Hippocampal formation (tissue), 2 donors: Measurements from ENCODE around the gene C12orf50.
"Not testable (repeated sequence)": the region's sequence is repeated elsewhere in the genome, so short reads cannot be mapped to it uniquely, and the experiment has no call there.

Source experiments
- DNase-seq, 2 donors: peaks; one replicate each; lab custom pipeline; 2025; lab: John Stamatoyannopoulos, UW

Gene C12orf50

GRCh38 chr12:88029093-88029665, at the start of gene C12orf50:
TSS of gene C12orf50 (minus strand) at chr12:88029401. CDS start at chr12:88026962, 2,439 bp downstream.
- DNase-seq = no peak

GRCh38 chr12:88067301-88067700, 38.1 kb upstream of the C12orf50 start:
- no peak for DNase-seq

GRCh38 chr12:88063375-88063774, 34.2 kb upstream of the C12orf50 start:
- DNase-seq = no peak

- DNase-seq = no peak
Observed at GRCh38 chr12:88062474-88062873, 33.3 kb upstream of the C12orf50 start.

GRCh38 chr12:88058719-88059077, 29.5 kb upstream of the C12orf50 start:
- DNase-seq = no peak

GRCh38 chr12:88057994-88058718, 29.0 kb upstream of the C12orf50 start:
- no peak for DNase-seq

- no peak for DNase-seq
Observed at GRCh38 chr12:88056571-88056970, 27.4 kb upstream of the C12orf50 start.

- DNase-seq = peak; percentile 13 to 50
Observed at GRCh38 chr12:88052686-88053085, 23.5 kb upstream of the C12orf50 start.

- DNase-seq = no peak
Observed at GRCh38 chr12:88044035-88044434, 14.8 kb upstream of the C12orf50 start.

GRCh38 chr12:88037770-88038169, 8.6 kb upstream of the C12orf50 start:
- DNase-seq = no peak

GRCh38 chr12:88036353-88036965, 7.3 kb upstream of the C12orf50 start:
- no peak for DNase-seq

- no peak for DNase-seq
Observed at GRCh38 chr12:88035907-88036289, 6.7 kb upstream of the C12orf50 start.

GRCh38 chr12:88035271-88035906, 6.2 kb upstream of the C12orf50 start:
- DNase-seq = peak; percentile 85 to 87

- not testable (repeated sequence) for DNase-seq
Observed at GRCh38 chr12:88031161-88031560, 2.0 kb upstream of the C12orf50 start.

GRCh38 chr12:88026196-88026595, 3.0 kb downstream of the C12orf50 start:
- DNase-seq = no peak

- DNase-seq = no peak
Observed at GRCh38 chr12:88017964-88018363, 11.2 kb downstream of the C12orf50 start.

- no peak for DNase-seq
Observed at GRCh38 chr12:88015825-88016224, 13.4 kb downstream of the C12orf50 start.

- DNase-seq = no peak
Observed at GRCh38 chr12:88011755-88012154, 17.4 kb downstream of the C12orf50 start.

GRCh38 chr12:88006351-88006750, 22.9 kb downstream of the C12orf50 start:
- peak in 1 of 2 donors; percentile 20 for DNase-seq

GRCh38 chr12:88001327-88001726, 27.9 kb downstream of the C12orf50 start:
- DNase-seq = no peak

- DNase-seq = peak; percentile 63 to 78
Observed at GRCh38 chr12:87995581-87996178, 33.5 kb downstream of the C12orf50 start.

GRCh38 chr12:87991483-87991882, 37.7 kb downstream of the C12orf50 start:
- DNase-seq = no peak
